Measurements from ENCODE around the gene MSH4.

The MSH4 gene

GRCh38 chr1:75765697-75766355 is 30.9 kb upstream of the MSH4 start:
- Histone ChIP-seq H3K4me2 (ENCODE audit: low read depth, low read length, poor library complexity, severe bottlenecking) (no peak overlapping the region), H3K79me2 (ENCODE audit: insufficient read depth, low read length) (no peaks in the 10 kb centered on the region), H3K36me3 (ENCODE audit: insufficient read depth, low read length) (no peaks in the 10 kb centered on the region), H3K9me3 (ENCODE audit: insufficient read depth, low read depth, low read length) (no peaks in the 10 kb centered on the region), H3K27me3 (ENCODE audit: insufficient read depth, low read length, poor library complexity, severe bottlenecking) (no peaks in the 10 kb centered on the region), H3K9me2 (replicated peaks; ENCODE audit: low read depth, low read length) (no peaks in the 10 kb centered on the region), H2AFZ (ENCODE audit: low read length) (no peak overlapping the region), H3K4me1 (ENCODE audit: insufficient read depth, low read length, poor library complexity, severe bottlenecking) (no peaks in the 10 kb centered on the region), H3K9ac (ENCODE audit: low read depth, low read length, poor library complexity, severe bottlenecking) (no peak overlapping the region), H4K20me1 (ENCODE audit: insufficient read depth, low read length, poor library complexity, severe bottlenecking) (no peaks in the 10 kb centered on the region), H3F3A (ENCODE audit: low read depth) (no peaks in the 10 kb centered on the region), H3K4me3 (ENCODE audit: low read length, poor library complexity, severe bottlenecking) (no peak overlapping the region)
- TF ChIP-seq EZH2phosphoT487 (IDR thresholded peaks at IDR 0.05; ENCODE audit: borderline replicate concordance) (no peak), CTCF (conservative IDR thresholded peaks at IDR 0.05; ENCODE audit: low read length) (no peak)

- Histone ChIP-seq H3K9me3 (ENCODE audit: insufficient read depth, low read depth, low read length) (no peaks in the 10 kb centered on the region), H3F3A (ENCODE audit: low read depth) (no peaks in the 10 kb centered on the region), H3K4me2 (ENCODE audit: low read depth, low read length, poor library complexity, severe bottlenecking) (no peak overlapping the region), H3K4me1 (ENCODE audit: insufficient read depth, low read length, poor library complexity, severe bottlenecking) (no peaks in the 10 kb centered on the region), H3K79me2 (ENCODE audit: insufficient read depth, low read length) (no peaks in the 10 kb centered on the region), H3K4me3 (ENCODE audit: low read length, poor library complexity, severe bottlenecking) (no peak overlapping the region), H2AFZ (ENCODE audit: low read length) (no peak overlapping the region), H3K9ac (ENCODE audit: low read depth, low read length, poor library complexity, severe bottlenecking) (no peak overlapping the region), H3K9me2 (replicated peaks; ENCODE audit: low read depth, low read length) (no peaks in the 10 kb centered on the region), H3K27me3 (ENCODE audit: insufficient read depth, low read length, poor library complexity, severe bottlenecking) (no peaks in the 10 kb centered on the region), H4K20me1 (ENCODE audit: insufficient read depth, low read length, poor library complexity, severe bottlenecking) (no peaks in the 10 kb centered on the region), H3K36me3 (ENCODE audit: insufficient read depth, low read length) (no peaks in the 10 kb centered on the region)
- TF ChIP-seq EZH2phosphoT487 (IDR thresholded peaks at IDR 0.05; ENCODE audit: borderline replicate concordance): no peak
- no peak for TF ChIP-seq CTCF (conservative IDR thresholded peaks at IDR 0.05; ENCODE audit: low read length)
These were observed 28.7 kb upstream of the MSH4 start for GRCh38 chr1:75768016-75768415.

- H2AFZ ChIP-seq (ENCODE audit: low read length): no peak overlapping the region
- H3F3A ChIP-seq (ENCODE audit: low read depth): no peaks in the 10 kb centered on the region
- no peaks in the 10 kb centered on the region for H4K20me1 ChIP-seq (ENCODE audit: insufficient read depth, low read length, poor library complexity, severe bottlenecking)
- H3K9me3 ChIP-seq (ENCODE audit: insufficient read depth, low read depth, low read length): no peaks in the 10 kb centered on the region; the same call in 1 of the 2 replicates
- no peaks in the 10 kb centered on the region for H3K9me2 ChIP-seq (replicated peaks; ENCODE audit: low read depth, low read length)
- no peaks in the 10 kb centered on the region for H3K27me3 ChIP-seq (ENCODE audit: insufficient read depth, low read length, poor library complexity, severe bottlenecking)
- no peak overlapping the region for H3K4me2 ChIP-seq (ENCODE audit: low read depth, low read length, poor library complexity, severe bottlenecking)
- no peak overlapping the region for H3K4me3 ChIP-seq (ENCODE audit: low read length, poor library complexity, severe bottlenecking)
- no peak overlapping the region for H3K9ac ChIP-seq (ENCODE audit: low read depth, low read length, poor library complexity, severe bottlenecking)
- no peaks in the 10 kb centered on the region for H3K36me3 ChIP-seq (ENCODE audit: insufficient read depth, low read length)
- no peaks in the 10 kb centered on the region for H3K79me2 ChIP-seq (ENCODE audit: insufficient read depth, low read length)
- H3K4me1 ChIP-seq (ENCODE audit: insufficient read depth, low read length, poor library complexity, severe bottlenecking): no peaks in the 10 kb centered on the region
- no peak for TF ChIP-seq CTCF (conservative IDR thresholded peaks at IDR 0.05; ENCODE audit: low read length)
- no peak for TF ChIP-seq EZH2phosphoT487 (IDR thresholded peaks at IDR 0.05; ENCODE audit: borderline replicate concordance)
These were observed 25.9 kb upstream of the MSH4 start for GRCh38 chr1:75770761-75771160.

Measured in Loucy (cell line).